Umbilical cord (tissue), 2 donors: Measurements from ENCODE around the gene MTMR3. TPM values are rescaled to one million over a fixed set of nuclear protein-coding genes. Genes with fewer than 3 reads are reported as not detected.
A peak's percentile ranks its signal among the peaks of the same experiment; 100 is the strongest.
"Not testable (repeated sequence)": the region's sequence is repeated elsewhere in the genome, so short reads cannot be mapped to it uniquely, and the experiment has no call there.

Experiments used
- DNase-seq: peaks from one replicate; pipeline ENCODE4 v3.0.0-alpha.2; 2015; ENCODE audit warnings: low spot score
- total RNA-seq: library from RNA; depleted of rRNA; stranded (reverse); fragments of >200 nt; gene quantifications from one replicate; pipeline ENCODE4 v1.2.3, GENCODE V29; 2014; ENCODE audit warnings: low replicate concordance; ENCODE audit not compliant: insufficient read depth

Gene MTMR3
- total RNA-seq, 1 donor from 2014 or later, result 71.7 TPM

GRCh38 chr22:29958170-29958569, 75.2 kb downstream of the MTMR3 start:
- DNase-seq, result no peak

DNA sequence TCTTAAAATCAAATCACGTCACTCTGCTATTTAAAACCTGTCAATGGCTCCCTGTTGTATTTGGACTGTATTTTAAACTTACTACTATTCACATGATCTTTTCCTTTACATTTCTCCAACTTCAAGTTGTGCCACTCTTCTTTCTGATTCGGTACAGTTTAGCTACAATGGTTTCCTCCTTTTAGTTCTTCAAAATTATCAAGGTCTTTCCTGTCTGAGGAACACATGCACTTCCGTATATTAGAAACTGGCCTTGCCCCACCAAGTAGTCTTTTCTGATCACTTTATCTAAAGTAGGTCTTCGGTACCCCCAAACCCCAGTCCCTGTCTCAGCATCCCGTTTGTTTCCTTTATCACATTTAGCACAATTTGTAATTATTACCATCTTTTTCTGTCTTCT, 81.8 kb downstream of the MTMR3 start:
- DNase-seq, result no peak

DNA sequence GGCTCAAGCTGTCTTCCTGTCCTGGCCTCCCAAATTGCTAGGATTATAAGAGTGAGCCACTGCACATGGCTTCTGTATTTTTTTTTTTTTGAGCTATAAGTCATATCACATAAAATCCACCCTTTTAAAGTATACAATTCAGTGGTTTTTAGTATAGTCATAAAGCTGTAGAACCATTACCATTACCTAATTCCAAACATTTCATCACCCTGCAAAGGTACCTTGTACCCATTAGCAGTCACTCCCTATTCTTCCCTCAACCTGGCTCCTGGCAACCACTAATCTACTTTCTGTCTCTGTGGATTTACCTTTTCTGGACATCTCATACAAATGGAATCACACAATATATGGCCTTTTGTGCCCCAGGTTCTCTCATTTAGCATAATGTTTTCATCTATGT, 84.5 kb downstream of the MTMR3 start:
- no peak for DNase-seq

DNA sequence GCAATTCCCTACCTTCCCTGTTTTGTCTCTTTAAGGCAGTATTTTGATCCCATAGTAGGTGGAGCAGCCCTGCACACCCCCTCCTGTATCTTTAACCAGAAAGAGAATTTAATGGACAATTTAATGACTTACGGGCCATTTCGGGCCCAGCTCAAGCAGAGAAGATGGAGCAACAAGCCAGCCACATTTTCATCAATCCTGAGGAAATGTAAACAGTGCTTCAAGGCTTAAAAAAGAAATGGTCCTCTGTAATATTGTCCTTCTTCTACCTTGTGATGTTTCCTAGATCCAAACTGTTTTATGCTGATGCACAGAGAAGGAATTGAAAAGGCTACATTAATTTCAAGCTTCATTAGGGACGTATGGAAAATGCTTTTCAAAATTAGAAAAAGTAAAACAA, 88.6 kb downstream of the MTMR3 start:
- DNase-seq, result no peak

DNA sequence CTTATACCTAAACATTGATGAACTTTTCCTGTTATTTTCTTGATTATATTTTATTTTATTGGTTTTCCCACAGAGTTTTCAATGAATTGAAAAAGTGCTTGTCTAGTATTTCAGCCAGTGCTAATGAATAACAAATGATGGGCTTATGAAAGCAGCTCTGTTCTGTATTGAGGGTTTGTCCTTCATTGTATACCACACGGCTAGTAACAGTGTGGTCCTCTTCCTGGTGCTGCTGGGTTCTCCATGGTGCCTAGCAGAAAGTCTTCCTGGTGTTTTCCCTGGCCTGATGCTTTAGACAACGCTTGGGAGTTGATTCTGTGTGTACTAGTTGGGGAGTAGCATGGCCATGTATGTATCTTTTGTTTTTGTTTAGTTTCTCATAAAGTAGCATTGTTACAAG, 89.1 kb downstream of the MTMR3 start:
- no peak for DNase-seq

DNA sequence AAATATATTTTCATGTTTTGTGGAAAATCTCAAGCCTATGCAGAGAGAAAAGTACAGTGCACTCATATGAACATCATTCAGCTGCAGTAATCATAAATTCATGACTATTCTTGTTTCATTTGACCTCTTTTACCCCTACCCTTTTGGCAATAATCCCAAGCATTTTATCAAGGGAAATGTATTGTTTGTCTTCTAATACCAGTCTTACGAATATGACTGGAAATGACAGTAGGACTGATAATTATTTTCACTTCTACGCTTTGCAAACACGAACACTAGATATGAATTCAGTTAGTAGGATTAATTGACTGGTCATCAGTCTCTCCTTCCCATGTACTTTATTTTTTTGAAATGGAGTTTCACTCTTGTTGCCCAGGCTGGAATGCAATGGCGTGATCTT, 90.3 kb downstream of the MTMR3 start:
- no peak for DNase-seq

DNA sequence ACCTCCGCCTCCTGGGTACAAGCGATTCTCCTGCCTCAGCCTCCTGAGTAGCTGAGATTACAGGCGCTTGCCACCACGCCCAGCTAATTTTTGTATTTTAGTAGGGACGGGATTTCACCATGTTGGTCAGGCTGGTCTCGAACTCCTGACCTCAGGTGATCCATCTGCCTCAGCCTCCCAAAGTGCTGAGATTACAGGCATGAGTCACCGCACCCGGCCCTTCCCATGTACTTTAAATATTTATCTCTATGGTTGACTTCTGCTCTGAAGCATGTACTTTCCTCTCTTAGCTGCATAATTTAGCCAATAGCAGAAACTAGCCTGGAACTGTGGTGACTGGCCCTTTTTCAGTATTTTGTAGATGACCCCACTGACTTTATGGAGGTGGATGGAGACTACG, 90.7 kb downstream of the MTMR3 start:
- DNase-seq, result not testable (repeated sequence)

DNA sequence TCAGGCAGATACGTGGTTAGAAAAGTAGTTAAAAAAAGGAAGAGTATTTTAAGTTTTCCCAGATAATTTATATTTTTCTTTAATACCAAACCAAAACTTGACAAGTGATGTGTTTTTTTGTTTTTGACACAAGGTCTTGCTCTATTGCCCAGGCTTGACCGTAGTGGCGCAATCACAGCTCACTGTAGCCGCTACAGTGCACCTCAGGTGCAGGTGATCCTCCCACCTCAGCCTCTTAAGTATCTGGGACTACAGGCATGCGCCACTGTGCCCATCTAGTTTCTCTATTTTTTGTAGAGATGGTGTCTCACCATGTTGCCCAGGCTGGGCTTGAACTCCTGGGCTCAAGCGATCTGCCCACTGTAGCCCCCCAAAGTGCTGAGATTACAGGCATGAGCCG, 92.5 kb downstream of the MTMR3 start:
- DNase-seq, result no peak

DNA sequence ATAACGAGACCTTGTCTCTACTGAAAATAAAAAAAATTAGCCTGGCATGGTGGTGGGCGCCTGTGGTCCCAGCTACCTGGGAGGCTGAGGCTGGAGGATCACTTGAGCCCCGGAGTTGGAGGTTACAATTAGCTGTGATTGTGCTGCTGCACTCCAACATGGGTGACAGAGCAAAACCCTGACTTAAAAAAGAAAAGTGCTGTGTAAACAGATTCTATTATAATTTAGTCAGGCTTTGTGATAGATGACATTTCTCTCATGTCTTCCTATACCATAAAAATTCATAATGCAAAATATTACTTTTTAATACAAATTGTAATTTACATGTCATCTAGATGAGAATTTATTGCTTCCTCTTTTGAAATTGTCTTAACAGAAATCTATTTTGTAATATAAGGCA, 94.1 kb downstream of the MTMR3 start:
- no peak for DNase-seq

- no peak for DNase-seq
These were observed 96.9 kb downstream of the MTMR3 start for GRCh38 chr22:29979777-29980321.

- DNase-seq, result no peak
These were observed 100.4 kb downstream of the MTMR3 start for GRCh38 chr22:29983296-29983917.

- no peak for DNase-seq
These were observed 102.9 kb downstream of the MTMR3 start for GRCh38 chr22:29985912-29986311.

GRCh38 chr22:29987137-29987536, 104.2 kb downstream of the MTMR3 start:
- DNase-seq, result no peak

GRCh38 chr22:29988719-29989118, 105.7 kb downstream of the MTMR3 start:
- no peak for DNase-seq

DNA sequence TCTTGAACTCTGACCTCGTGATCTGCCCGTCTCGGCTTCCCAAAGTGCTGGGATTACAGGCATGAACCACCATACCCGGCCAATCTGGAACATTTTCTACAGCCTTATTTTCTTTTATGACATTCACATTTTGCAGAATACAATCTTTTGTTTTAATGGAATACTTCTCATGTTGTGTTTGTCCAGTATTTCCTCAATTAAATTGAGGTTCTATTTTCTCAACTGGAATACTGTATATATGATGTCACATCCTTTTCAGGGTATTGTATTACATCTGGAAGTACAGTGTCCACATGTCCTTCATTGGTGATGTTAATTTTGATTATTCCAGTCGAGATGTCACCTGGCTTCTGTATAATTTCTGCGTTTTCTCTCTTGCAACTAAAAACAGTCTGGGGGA, 106.5 kb downstream of the MTMR3 start:
- DNase-seq, result no peak

- DNase-seq, result peak; percentile 33
These were observed 109.6 kb downstream of the MTMR3 start for GRCh38 chr22:29992341-29993275.

DNA sequence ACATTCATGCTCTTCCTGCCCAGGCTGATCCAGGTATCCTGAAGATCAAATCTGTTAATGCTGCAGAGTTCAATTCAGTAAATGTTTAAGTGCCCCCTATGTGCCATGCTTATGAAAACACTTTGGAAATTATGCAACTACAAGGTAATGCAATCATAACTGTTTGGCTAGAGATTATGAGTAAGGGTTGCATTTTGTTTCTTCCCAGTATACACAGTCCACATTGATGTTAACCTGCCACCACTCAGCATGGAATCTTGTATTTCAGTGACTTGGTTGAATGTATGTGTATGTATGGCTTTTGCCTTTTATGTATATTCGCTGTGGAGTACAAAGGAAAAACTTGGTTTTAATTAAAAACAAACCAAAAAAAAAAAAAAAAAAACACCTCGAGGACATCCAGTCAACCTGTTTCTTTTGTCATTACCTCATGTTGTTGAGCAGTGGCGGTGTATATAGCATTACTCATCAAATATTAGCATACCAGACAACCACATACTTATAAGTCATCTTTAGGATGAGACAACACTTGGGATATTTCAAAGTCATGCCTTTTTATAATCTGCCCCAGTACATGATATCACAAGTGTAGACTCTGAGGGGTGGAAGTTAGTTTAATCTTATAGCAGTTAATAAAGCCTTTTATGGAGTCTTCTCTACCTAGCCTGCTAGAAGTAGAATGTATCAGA, 111.2 kb downstream of the MTMR3 start:
- no peak for DNase-seq

- peak; percentile 30 for DNase-seq
These were observed 112.0 kb downstream of the MTMR3 start for GRCh38 chr22:29994943-29995342.

GRCh38 chr22:29997107-29997506, 114.1 kb downstream of the MTMR3 start:
- no peak for DNase-seq

- no peak for DNase-seq
These were observed 114.5 kb downstream of the MTMR3 start for GRCh38 chr22:29997516-29997915.

- DNase-seq, result no peak
These were observed 115.8 kb downstream of the MTMR3 start for GRCh38 chr22:29998627-29999384.
